SK-N-SH (cell line): ENCODE data around the gene COL8A2. TPM values are rescaled to one million over a fixed set of nuclear protein-coding genes. Genes with fewer than 3 reads are reported as not detected.

Experiments
- CTCF ChIA-PET: fragments of 300-600, 350-600 bp; formaldehyde crosslinking; extraction: SDS; loops from one replicate; lab custom pipeline; 2021; lab: Yijun Ruan, JAX
- POLR2A ChIA-PET: fragments of 350-600 bp; sonication (Branson Sonifier 250); formaldehyde crosslinking; extraction: SDS; loops from one replicate; lab custom pipeline; 2020; ENCODE audit warnings: antibody characterized with exemption, inconsistent platforms; lab: Yijun Ruan, JAX
- DNase-seq: peaks from one replicate; pipeline ENCODE4 v3.0.0; 2012
- H2AFZ ChIP-seq: fragments of 200-600 bp; sonication (generic); 2 replicates; pipeline ENCODE4 v1.8.1; 2016; ENCODE audit warnings: antibody characterized with exemption, mild to moderate bottlenecking, low read depth
- H3F3A ChIP-seq: fragments of 200-600 bp; sonication (generic); replicated peaks from 2 replicates; pipeline ENCODE3; 2016; ENCODE audit warnings: antibody characterized with exemption, mild to moderate bottlenecking; ENCODE audit not compliant: insufficient read depth
- H3K27ac ChIP-seq, 2 experiments: fragments of 200-500 bp in 1 of 2; fragments of 200-600 bp in 1 of 2; sonication (Bioruptor generic) in 1 of 2; sonication (generic), shearing (Covaris generic) in 1 of 2; 2 replicates each; pipeline versions ENCODE4 v1.5.1 to v1.6.1; 2014 to 2016; ENCODE audit warnings: low read depth in 2 of 2, inconsistent platforms in 1 of 2, low read length in 1 of 2, mild to moderate bottlenecking in 1 of 2, mixed read lengths in 1 of 2
- H3K27me3 ChIP-seq: fragments of 200-600 bp; sonication (generic), shearing (Covaris generic); 2 replicates; pipeline ENCODE4 v1.6.1; 2016; ENCODE audit warnings: mixed run types; ENCODE audit not compliant: insufficient read depth
- H3K36me3 ChIP-seq, 2 experiments: fragments of 200-500 bp in 1 of 2; fragments of 200-600 bp in 1 of 2; sonication (Bioruptor generic) in 1 of 2; sonication (generic) in 1 of 2; replicated peaks in 1 of 2; 2 replicates each; pipeline versions ENCODE3 to v1.5.1; 2014 to 2016; ENCODE audit warnings: low read length in 1 of 2, mild to moderate bottlenecking in 1 of 2; ENCODE audit not compliant: insufficient read depth in 2 of 2, control insufficient read depth in 1 of 2
- H3K4me1 ChIP-seq, 2 experiments: fragments of 200-500 bp in 1 of 2; fragments of 200-600 bp in 1 of 2; sonication (Bioruptor generic) in 1 of 2; sonication (generic), shearing (Covaris generic) in 1 of 2; 2 replicates each; pipeline versions ENCODE4 v1.5.1 to v1.6.1; 2014 to 2016; ENCODE audit warnings: low read depth in 1 of 2, low read length in 1 of 2, mixed run types in 1 of 2; ENCODE audit not compliant: insufficient read depth in 2 of 2, control insufficient read depth in 1 of 2
- H3K4me2 ChIP-seq: fragments of 200-600 bp; sonication (generic), shearing (Covaris generic); 2 replicates; pipeline ENCODE4 v1.6.1; 2017; ENCODE audit warnings: mixed run types
- H3K4me3 ChIP-seq, 2 experiments: fragments of 200-500 bp in 1 of 2; fragments of 200-600 bp in 1 of 2; sonication (Bioruptor generic) in 1 of 2; sonication (generic), shearing (Covaris generic) in 1 of 2; 2 replicates each; pipeline versions ENCODE4 v1.5.1 to v1.8.1; 2014 to 2016; ENCODE audit warnings: low read depth in 2 of 2, inconsistent platforms in 1 of 2, low read length in 1 of 2, mild to moderate bottlenecking in 1 of 2, mixed read lengths in 1 of 2, moderate library complexity in 1 of 2
- H3K79me2 ChIP-seq: fragments of 200-600 bp; sonication (generic); 2 replicates; pipeline ENCODE4 v1.8.1; 2017; ENCODE audit warnings: mild to moderate bottlenecking; ENCODE audit not compliant: insufficient read depth
- H3K9ac ChIP-seq: fragments of 200-600 bp; sonication (generic); 2 replicates; pipeline ENCODE4 v1.6.1; 2017; ENCODE audit warnings: mixed run types
- H3K9me2 ChIP-seq: fragments of 200-600 bp; sonication (generic); 2 replicates; pipeline ENCODE4 v1.6.1; 2017; ENCODE audit warnings: mixed run types
- H3K9me3 ChIP-seq: fragments of 200-600 bp; sonication (generic); 2 replicates; pipeline ENCODE4 v1.6.1; 2017; ENCODE audit warnings: mixed run types, mild to moderate bottlenecking, moderate library complexity
- H4K20me1 ChIP-seq: fragments of 200-600 bp; sonication (generic); 2 replicates; pipeline ENCODE4 v1.6.1; 2017; ENCODE audit warnings: mild to moderate bottlenecking, mixed run types; ENCODE audit not compliant: insufficient read depth
- FOSL2 ChIP-seq: IDR thresholded peaks from 2 replicates; pipeline ENCODE4 v1.4.0; 2012; ENCODE audit warnings: low read depth, mild to moderate bottlenecking, moderate library complexity, borderline replicate concordance
- IRF3 ChIP-seq: fragments of 150-350 bp; IDR thresholded peaks from 2 replicates; pipeline ENCODE4 v1.6.1; 2016; ENCODE audit warnings: mild to moderate bottlenecking, low read depth, low read length
- MAX ChIP-seq: IDR thresholded peaks from 2 replicates; pipeline ENCODE4 v1.4.0; 2012; ENCODE audit warnings: low read depth
- MXI1 ChIP-seq: IDR thresholded peaks from 2 replicates; pipeline ENCODE4 v1.6.1; 2012; ENCODE audit warnings: mild to moderate bottlenecking, low read depth, low read length, improper control_type of control experiment
- NFIC ChIP-seq: IDR thresholded peaks from 2 replicates; pipeline ENCODE4 v1.4.0; 2012; ENCODE audit warnings: borderline replicate concordance
- RCOR1 ChIP-seq: fragments of 150-350 bp; IDR thresholded peaks from 2 replicates; pipeline ENCODE4 v1.6.1; 2017; ENCODE audit warnings: antibody characterized with exemption, low read length
- REST ChIP-seq: IDR thresholded peaks from 2 replicates; pipeline ENCODE4 v1.6.1; 2012; ENCODE audit warnings: mild to moderate bottlenecking, low read depth, low read length, moderate library complexity
- RXRA ChIP-seq: IDR thresholded peaks from 2 replicates; pipeline ENCODE4 v1.4.0; 2012; ENCODE audit warnings: low read depth, mild to moderate bottlenecking, borderline replicate concordance
- SMC3 ChIP-seq: IDR thresholded peaks from 2 replicates; pipeline ENCODE4 v1.6.1; 2012; ENCODE audit warnings: low read depth, low read length, improper control_type of control experiment
- TAF1 ChIP-seq: IDR thresholded peaks from 2 replicates; pipeline ENCODE4 v1.6.1; 2012; ENCODE audit warnings: low read depth, mild to moderate bottlenecking, low read length, moderate library complexity, borderline replicate concordance
- USF1 ChIP-seq: IDR thresholded peaks from 2 replicates; pipeline ENCODE4 v1.4.0; 2012; ENCODE audit warnings: low read depth, borderline replicate concordance
- USF2 ChIP-seq: fragments of 150-350 bp; IDR thresholded peaks from 2 replicates; pipeline ENCODE4 v1.6.1; 2017; ENCODE audit warnings: antibody characterized with exemption, low read length, low read depth, borderline replicate concordance
- WGBS: methylation state at CpG from one replicate; pipeline ENCODE4 v1.1.6; 2017; ENCODE audit warnings: low lambda C conversion rate; 5-methylcytosine and 5-hydroxymethylcytosine counted together
- polyA plus RNA-seq, 3 experiments: library from polyadenylated mRNA; depleted of rRNA; stranded (reverse); fragments of >200 nt; gene quantifications; 2 replicates each; pipeline ENCODE4 v1.2.3, GENCODE V29; 2012

COL8A2 gene
- polyA plus RNA-seq, 1 of the 3 experiments (the other 2 are of a cell fraction): 3.1 TPM

GRCh38 chr1:36097693-36098585, 27.1 kb downstream of the COL8A2 start:
- ChIA-PET CTCF (interaction anchor here (0.6 to 32.6 kb wide), 6 partner anchors 19 to 188 kb away, joined by 3 to 700 read pairs (median 5); partner anchors contain the start of gene TRAPPC3), POLR2A (interaction anchor here (1.0 kb wide), 1 partner anchor 37 kb away, joined by 5 read pairs; no protein-coding TSS in a partner anchor)
- H3K9ac ChIP-seq: no peak overlapping the region
- no peaks in the 10 kb centered on the region for H3K27me3 ChIP-seq
- no peaks in the 10 kb centered on the region for H4K20me1 ChIP-seq
- no peak overlapping the region for H3K4me3 ChIP-seq
- DNase-seq: no peak
- no peaks in the 10 kb centered on the region for H3K9me2 ChIP-seq
- H3K36me3 ChIP-seq: peaks cover 11 to 33% of the 10 kb centered on the region in 2 experiments
- peak overlapping the region in 1 of 2 experiments; percentile 50; a peak in 1 of 4 replicates for H3K27ac ChIP-seq
- H3K9me3 ChIP-seq: no peaks in the 10 kb centered on the region
- no peak overlapping the region for H2AFZ ChIP-seq
- peaks cover 20% of the 10 kb centered on the region for H3F3A ChIP-seq
- no peak overlapping the region for H3K4me2 ChIP-seq
- no peaks in the 10 kb centered on the region for H3K79me2 ChIP-seq
- peaks cover 0 to 57% of the 10 kb centered on the region in 2 experiments; a peak in 2 of 4 replicates for H3K4me1 ChIP-seq
- WGBS: 92% methylated on average over 14 of the region's 33 CpGs
- no peak for TF ChIP-seq NFIC
- no peak for TF ChIP-seq REST
- TF ChIP-seq MXI1: no peak
- no peak for TF ChIP-seq MAX
- TF ChIP-seq RXRA: no peak
- TF ChIP-seq SMC3: no peak
- TF ChIP-seq USF2: no peak
- no peak for TF ChIP-seq IRF3
- TF ChIP-seq FOSL2: no peak
- no peak for TF ChIP-seq USF1
- TF ChIP-seq TAF1: no peak
- TF ChIP-seq RCOR1: no peak
